IMR-90 (cell line): ENCODE measurements around the gene NOL6. TPM values are rescaled to one million over a fixed set of nuclear protein-coding genes. Genes with fewer than 3 reads are reported as not detected.

ENCODE experiments used
- ATAC-seq: fragments of 200-7000 bp; cut with Tn5 transposase; 2 replicates; pipeline ENCODE4 v1.9.1; 2020; ENCODE audit warnings: low read depth, mild to moderate bottlenecking, moderate library complexity
- BruUV-seq: library from RNA; stranded (reverse); fragments of 400-500 nt; replicated peaks from 2 replicates; lab custom pipeline; 2021; lab: Mats Ljungman, UMichigan
- CTCF ChIA-PET: fragments of 300-600 bp; formaldehyde crosslinking; extraction: SDS; loops from one replicate; lab custom pipeline; 2021; ENCODE audit warnings: antibody characterized with exemption; lab: Yijun Ruan, JAX
- POLR2A ChIA-PET: fragments of 300-600 bp; sonication (Branson Sonifier 250); formaldehyde crosslinking; loops from one replicate; lab custom pipeline; 2022; ENCODE audit warnings: antibody characterized with exemption; ENCODE audit not compliant: unreplicated experiment; lab: Charles Lee
- DNase-seq: peaks from one replicate; pipeline ENCODE4 v3.0.0; 2013
- H2AFZ ChIP-seq: replicated peaks from 2 replicates; pipeline ENCODE3; 2013; ENCODE audit warnings: low read length, mild to moderate bottlenecking; ENCODE audit not compliant: poor library complexity
- H2AK5ac ChIP-seq: 2 replicates; pipeline ENCODE4 v1.6.1; 2013; ENCODE audit warnings: low read depth, low read length, inconsistent platforms
- H2AK9ac ChIP-seq: replicated peaks from 2 replicates; pipeline ENCODE3; 2013; ENCODE audit warnings: mild to moderate bottlenecking, low read depth, low read length, moderate library complexity; ENCODE audit not compliant: poor library complexity
- H2BK120ac ChIP-seq: 2 replicates; pipeline ENCODE4 v1.6.1; 2013; ENCODE audit warnings: low read depth, low read length, inconsistent platforms
- H2BK15ac ChIP-seq: 3 replicates; pipeline ENCODE4 v1.6.1; 2013; ENCODE audit warnings: low read depth, low read length, inconsistent platforms
- H2BK20ac ChIP-seq: 2 replicates; pipeline ENCODE4 v1.6.1; 2013; ENCODE audit warnings: low read depth, mild to moderate bottlenecking, inconsistent platforms, low read length, moderate library complexity
- H2BK5ac ChIP-seq: 2 replicates; pipeline ENCODE4 v1.6.1; 2013; ENCODE audit warnings: mild to moderate bottlenecking, low read depth, low read length, inconsistent platforms; ENCODE audit not compliant: poor library complexity, severe bottlenecking
- H3K14ac ChIP-seq: replicated peaks from 2 replicates; pipeline ENCODE4 v1.6.1; 2013; ENCODE audit warnings: low read depth, low read length, inconsistent platforms
- H3K18ac ChIP-seq: 2 replicates; pipeline ENCODE4 v1.6.1; 2013; ENCODE audit warnings: low read depth, low read length, control low read depth
- H3K23ac ChIP-seq: 2 replicates; pipeline ENCODE4 v1.6.1; 2013; ENCODE audit warnings: low read depth, low read length, inconsistent platforms
- H3K27ac ChIP-seq: 2 replicates; pipeline ENCODE4 v1.5.1; 2013; ENCODE audit warnings: mild to moderate bottlenecking, control low read depth, low read length; ENCODE audit not compliant: insufficient read depth
- H3K27me3 ChIP-seq: 2 replicates; pipeline ENCODE4 v1.6.1; 2013; ENCODE audit warnings: low read length; ENCODE audit not compliant: control insufficient read depth, insufficient read depth
- H3K36me3 ChIP-seq: 2 replicates; pipeline ENCODE4 v1.6.1; 2013; ENCODE audit warnings: low read length, mixed read lengths; ENCODE audit not compliant: control insufficient read depth, insufficient read depth
- H3K4ac ChIP-seq: 2 replicates; pipeline ENCODE4 v1.6.1; 2013; ENCODE audit warnings: low read depth, low read length, inconsistent platforms
- H3K4me1 ChIP-seq: 2 replicates; pipeline ENCODE4 v1.6.1; 2013; ENCODE audit warnings: low read length, mixed read lengths; ENCODE audit not compliant: control insufficient read depth, insufficient read depth
- H3K4me2 ChIP-seq: 2 replicates; pipeline ENCODE4 v1.6.1; 2013; ENCODE audit warnings: low read depth, mild to moderate bottlenecking, control low read depth, low read length, moderate library complexity
- H3K4me3 ChIP-seq: 2 replicates; pipeline ENCODE4 v1.5.1; 2013; ENCODE audit warnings: low read depth, mild to moderate bottlenecking, control low read depth, low read length, moderate library complexity; ENCODE audit not compliant: insufficient read depth
- H3K56ac ChIP-seq: 2 replicates; pipeline ENCODE4 v1.6.1; 2013; ENCODE audit warnings: low read length, inconsistent platforms; ENCODE audit not compliant: insufficient read depth; ENCODE audit errors: extremely low read depth
- H3K79me1 ChIP-seq, 2 experiments: 2 replicates each; pipeline ENCODE4 v1.6.1; 2013; ENCODE audit warnings: low read length in 2 of 2, inconsistent platforms in 1 of 2, low read depth in 1 of 2
- H3K9ac ChIP-seq: 2 replicates; pipeline ENCODE4 v1.6.1; 2013; ENCODE audit warnings: low read depth, low read length, control low read depth
- H3K9me1 ChIP-seq: 2 replicates; pipeline ENCODE4 v1.6.1; 2013; ENCODE audit warnings: low read length, inconsistent platforms; ENCODE audit not compliant: insufficient read depth
- H3K9me3 ChIP-seq: 2 replicates; pipeline ENCODE4 v1.6.1; 2013; ENCODE audit warnings: low read length; ENCODE audit not compliant: control insufficient read depth, insufficient read depth
- H4K20me1 ChIP-seq: 2 replicates; pipeline ENCODE4 v1.6.1; 2013; ENCODE audit warnings: low read length, inconsistent platforms; ENCODE audit not compliant: insufficient read depth
- H4K5ac ChIP-seq: 2 replicates; pipeline ENCODE4 v1.6.1; 2013; ENCODE audit warnings: mild to moderate bottlenecking, low read depth, low read length, control low read depth
- H4K8ac ChIP-seq, 2 experiments: 2 replicates each; pipeline ENCODE4 v1.6.1; 2013; ENCODE audit warnings: low read depth in 2 of 2, low read length in 2 of 2, control low read depth in 1 of 2, inconsistent platforms in 1 of 2
- H4K91ac ChIP-seq: 2 replicates; pipeline ENCODE4 v1.6.1; 2013; ENCODE audit warnings: low read depth, low read length, inconsistent platforms; ENCODE audit not compliant: insufficient read depth
- BHLHE40 ChIP-seq: fragments of 150-350 bp; IDR thresholded peaks from 2 replicates; pipeline ENCODE4 v1.6.1; 2016; ENCODE audit warnings: mild to moderate bottlenecking, low read depth, low read length
- CEBPB ChIP-seq: IDR thresholded peaks from 2 replicates; pipeline ENCODE4 v1.6.1; 2012; ENCODE audit warnings: low read depth, low read length, improper control_type of control experiment
- CTCF ChIP-seq: conservative IDR thresholded peaks from 2 replicates; pipeline ENCODE4 v1.5.1; 2012; ENCODE audit warnings: mild to moderate bottlenecking, low read depth, low read length, improper control_type of control experiment
- ELK1 ChIP-seq: fragments of 150-350 bp; IDR thresholded peaks from 2 replicates; pipeline ENCODE4 v1.6.1; 2016; ENCODE audit warnings: low read depth, mild to moderate bottlenecking, low read length, moderate library complexity, borderline replicate concordance
- FOS ChIP-seq: fragments of 150-350 bp; IDR thresholded peaks from 2 replicates; pipeline ENCODE4 v1.6.1; 2016; ENCODE audit warnings: low read depth, low read length
- MAZ ChIP-seq: IDR thresholded peaks from 2 replicates; pipeline ENCODE4 v1.6.1; 2012; ENCODE audit warnings: low read depth, mild to moderate bottlenecking, low read length, improper control_type of control experiment, moderate library complexity, borderline replicate concordance
- NFE2L2 ChIP-seq: fragments of 150-350 bp; IDR thresholded peaks from 2 replicates; pipeline ENCODE4 v1.6.1; 2016; ENCODE audit warnings: low read depth, mild to moderate bottlenecking, low read length
- POLR2A ChIP-seq: IDR thresholded peaks from 2 replicates; pipeline ENCODE4 v1.6.1; 2012; ENCODE audit warnings: mild to moderate bottlenecking, low read depth, low read length
- RAD21 ChIP-seq: IDR thresholded peaks from 2 replicates; pipeline ENCODE4 v1.6.1; 2012; ENCODE audit warnings: low read length, improper control_type of control experiment
- RCOR1 ChIP-seq: IDR thresholded peaks from 2 replicates; pipeline ENCODE4 v1.6.1; 2012; ENCODE audit warnings: mild to moderate bottlenecking, low read length, improper control_type of control experiment; ENCODE audit not compliant: insufficient replicate concordance
- RFX5 ChIP-seq: IDR thresholded peaks from 2 replicates; pipeline ENCODE4 v1.8.0; 2012; ENCODE audit warnings: low read depth, mild to moderate bottlenecking, low read length, moderate library complexity
- SMC3 ChIP-seq: fragments of 150-350 bp; IDR thresholded peaks from 2 replicates; pipeline ENCODE4 v1.6.1; 2016; ENCODE audit warnings: low read depth, mild to moderate bottlenecking, antibody characterized with exemption, low read length, moderate library complexity
- WGBS, 2 experiments: methylation state at CpG; one replicate each; pipeline versions ENCODE4 v1.1.5 to v1.1.7; 2013; ENCODE audit warnings: missing lambda C conversion rate in 2 of 2; ENCODE audit not compliant: insufficient read length in 1 of 2; ENCODE audit errors: extremely low coverage in 2 of 2; 5-methylcytosine and 5-hydroxymethylcytosine counted together
- dilution Hi-C: fragments of 300-500 bp; cut with HindIII; formaldehyde crosslinking; loops from one replicate; pipeline ENCODE4 v1.14.3; 2018; ENCODE audit warnings: low sequenced_read_pairs; ENCODE audit not compliant: unreplicated experiment
- in situ Hi-C: fragments of 300-500 bp; cut with MboI; formaldehyde crosslinking; loops from 3 replicates; pipeline ENCODE4 v1.14.3; 2019; ENCODE audit warnings: low sequenced_read_pairs, inconsistent platforms, mixed read lengths
- intact Hi-C: fragments of 100-400 bp; cut with micrococcal nuclease; formaldehyde crosslinking; loops from 2 replicates; pipeline ENCODE4 v1.10.0; 2022
- polyA plus RNA-seq, 3 experiments: library from polyadenylated mRNA; depleted of rRNA; stranded (reverse); fragments of >200 nt; gene quantifications; 2 replicates each; pipeline ENCODE4 v1.2.3, GENCODE V29; 2012; ENCODE audit warnings: low replicate concordance in 1 of 3
- total RNA-seq: library from RNA; depleted of rRNA; stranded (reverse); fragments of >200 nt; gene quantifications from 2 replicates; pipeline ENCODE4 v1.2.3, GENCODE V29; 2012
- TF ChIP-seq, protein P1 (sequence below): fragments of 150-350 bp; IDR thresholded peaks from 2 replicates; pipeline ENCODE4 v1.6.1; 2017; ENCODE audit warnings: mild to moderate bottlenecking, antibody characterized with exemption, low read length, low read depth

Gene NOL6
- total and polyA plus RNA-seq, 2 of the 4 experiments (the other 2 are of a cell fraction), result 47.3 to 71.7 TPM

DNA sequence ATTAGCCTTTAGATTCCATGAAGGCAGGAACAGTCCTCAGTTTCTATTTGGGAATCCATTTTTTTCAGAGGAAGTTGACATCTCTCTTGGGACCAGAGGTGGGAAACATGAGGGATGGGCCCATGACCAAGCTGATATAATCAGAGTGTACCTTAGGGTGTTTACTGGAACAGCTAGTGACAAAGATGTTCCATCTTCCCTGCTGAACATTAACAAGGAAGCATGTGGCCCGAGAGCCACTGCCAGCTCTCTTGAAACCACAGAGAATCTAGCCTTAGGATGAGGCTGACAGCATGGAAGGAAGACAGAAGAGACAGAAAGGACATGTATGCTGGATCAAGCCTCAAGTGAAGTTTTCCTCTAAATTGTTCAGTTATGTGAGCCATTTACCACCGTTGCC, 42.3 kb downstream of the NOL6 start:
- Histone ChIP-seq H3K9me3 (no peaks in the 10 kb centered on the region), H2BK20ac (no peak overlapping the region), H3K9ac (no peak overlapping the region), H2AFZ (no peak overlapping the region), H2AK5ac (no peak overlapping the region), H4K5ac (no peak overlapping the region), H3K79me1 (no peaks in the 10 kb centered on the region), H4K8ac (no peak overlapping the region), H4K91ac (no peak overlapping the region), H3K4me3 (no peak overlapping the region), H3K27me3 (peaks cover 21% of the 10 kb centered on the region), H3K18ac (no peak overlapping the region), H3K4ac (no peak overlapping the region), H2BK15ac (no peak overlapping the region), H3K9me1 (peaks cover 6% of the 10 kb centered on the region; the same call in 1 of the 2 replicates), H3K14ac (no peak overlapping the region), H3K56ac (no peak overlapping the region), H4K20me1 (no peaks in the 10 kb centered on the region), H3K36me3 (no peaks in the 10 kb centered on the region), H3K4me2 (no peak overlapping the region), H2BK120ac (no peak overlapping the region), H2AK9ac (peak overlapping the region; percentile 84), H3K23ac (no peak overlapping the region), H3K27ac (no peak overlapping the region), H3K4me1 (0 out of 2 replicates have a peak, but pooled peaks cover 1% of the 10 kb centered on the region), H2BK5ac (no peak overlapping the region)
- WGBS, 2 experiments, result no CpG with 5 or more reads among the region's 2 CpGs
- no peak for ATAC-seq
- DNase-seq, result no peak
- in situ Hi-C loops, result no loop called here
- ChIA-PET CTCF (no interaction called here), POLR2A (no interaction called here)
- BruUV-seq, result no TSS peak
- TF ChIP-seq ELK1, result no peak
- TF ChIP-seq, protein P1, sequence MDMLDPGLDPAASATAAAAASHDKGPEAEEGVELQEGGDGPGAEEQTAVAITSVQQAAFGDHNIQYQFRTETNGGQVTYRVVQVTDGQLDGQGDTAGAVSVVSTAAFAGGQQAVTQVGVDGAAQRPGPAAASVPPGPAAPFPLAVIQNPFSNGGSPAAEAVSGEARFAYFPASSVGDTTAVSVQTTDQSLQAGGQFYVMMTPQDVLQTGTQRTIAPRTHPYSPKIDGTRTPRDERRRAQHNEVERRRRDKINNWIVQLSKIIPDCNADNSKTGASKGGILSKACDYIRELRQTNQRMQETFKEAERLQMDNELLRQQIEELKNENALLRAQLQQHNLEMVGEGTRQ, result no peak
- TF ChIP-seq CTCF, result no peak
- no peak for TF ChIP-seq FOS
- no peak for TF ChIP-seq MAZ
- TF ChIP-seq CEBPB, result no peak
- no peak for TF ChIP-seq NFE2L2
- TF ChIP-seq RAD21, result no peak
- TF ChIP-seq RFX5, result no peak
- no peak for TF ChIP-seq POLR2A
- no peak for TF ChIP-seq BHLHE40
- no peak for TF ChIP-seq SMC3
- no peak for TF ChIP-seq RCOR1
- intact Hi-C loops, result no loop called here
- dilution Hi-C loops, result no loop called here
